ENCODE results near the gene SPA17.

SPA17 gene

DNA sequence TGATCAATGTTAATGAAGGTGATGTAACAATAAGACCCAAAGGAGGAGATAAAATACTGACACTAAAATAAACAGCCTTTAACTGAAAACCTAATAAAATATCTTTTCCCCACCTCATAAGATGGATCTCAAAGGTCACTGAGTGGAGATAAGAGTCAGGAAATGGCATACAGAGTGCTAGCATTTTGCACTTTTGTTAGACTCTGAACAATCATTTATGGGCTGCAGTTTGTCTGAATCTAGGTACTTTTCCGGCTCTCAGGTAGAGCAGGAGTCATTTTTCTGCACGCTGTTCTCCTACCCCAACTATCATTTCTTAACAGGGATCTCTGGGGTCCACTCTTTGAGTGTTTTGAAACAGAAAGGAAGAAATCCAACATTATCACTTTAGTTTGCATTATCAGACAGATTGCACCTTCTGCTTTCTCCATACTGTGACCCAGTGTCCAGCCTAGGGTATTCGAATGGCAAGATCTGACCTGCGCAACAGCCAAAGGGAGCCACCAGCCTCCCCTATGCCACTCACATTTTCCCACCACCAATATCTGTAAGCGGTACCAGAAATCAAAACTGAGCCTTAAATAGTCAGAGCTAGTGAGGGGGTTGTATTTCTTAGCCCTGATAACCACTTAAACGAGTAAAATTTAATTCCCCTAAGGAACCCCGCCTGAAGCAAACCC, 1.0 kb upstream of the SPA17 start:
- H3K4me3 ChIP-seq (ENCODE audit: low read depth, low read length) = peak overlapping the region; percentile 83
- TF ChIP-seq, protein P1, sequence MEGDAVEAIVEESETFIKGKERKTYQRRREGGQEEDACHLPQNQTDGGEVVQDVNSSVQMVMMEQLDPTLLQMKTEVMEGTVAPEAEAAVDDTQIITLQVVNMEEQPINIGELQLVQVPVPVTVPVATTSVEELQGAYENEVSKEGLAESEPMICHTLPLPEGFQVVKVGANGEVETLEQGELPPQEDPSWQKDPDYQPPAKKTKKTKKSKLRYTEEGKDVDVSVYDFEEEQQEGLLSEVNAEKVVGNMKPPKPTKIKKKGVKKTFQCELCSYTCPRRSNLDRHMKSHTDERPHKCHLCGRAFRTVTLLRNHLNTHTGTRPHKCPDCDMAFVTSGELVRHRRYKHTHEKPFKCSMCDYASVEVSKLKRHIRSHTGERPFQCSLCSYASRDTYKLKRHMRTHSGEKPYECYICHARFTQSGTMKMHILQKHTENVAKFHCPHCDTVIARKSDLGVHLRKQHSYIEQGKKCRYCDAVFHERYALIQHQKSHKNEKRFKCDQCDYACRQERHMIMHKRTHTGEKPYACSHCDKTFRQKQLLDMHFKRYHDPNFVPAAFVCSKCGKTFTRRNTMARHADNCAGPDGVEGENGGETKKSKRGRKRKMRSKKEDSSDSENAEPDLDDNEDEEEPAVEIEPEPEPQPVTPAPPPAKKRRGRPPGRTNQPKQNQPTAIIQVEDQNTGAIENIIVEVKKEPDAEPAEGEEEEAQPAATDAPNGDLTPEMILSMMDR (IDR thresholded peaks at IDR 0.05; ENCODE audit: low read depth, low read length) = no peak
- in situ Hi-C loops (cut with HindIII; ENCODE audit: low sequenced_read_pairs) = no loop called here
- DNase-seq (ENCODE audit: low read depth, low spot score) = no peak

DNA sequence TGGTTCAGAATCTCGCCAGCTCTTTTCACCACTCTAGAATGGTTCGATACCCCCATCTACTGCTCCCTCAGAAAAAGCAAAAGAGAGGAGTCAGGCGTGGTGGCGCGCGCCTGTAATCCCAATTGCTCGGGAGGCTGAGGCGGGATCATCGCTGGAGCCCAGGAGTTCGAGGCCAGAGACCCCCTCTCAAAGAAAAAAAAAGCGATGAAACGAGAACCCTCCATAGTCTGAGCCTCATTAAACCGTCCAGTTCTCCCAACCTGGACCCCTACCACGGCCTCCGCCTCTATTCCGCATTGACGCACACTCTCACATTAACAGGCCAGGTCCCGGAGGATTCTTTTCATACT, 439 bp downstream of the SPA17 start:
- in situ Hi-C loops (cut with HindIII; ENCODE audit: low sequenced_read_pairs) = no loop called here
- peak overlapping the region; percentile 83 for H3K4me3 ChIP-seq (ENCODE audit: low read depth, low read length)
- TF ChIP-seq, protein P1 (IDR thresholded peaks at IDR 0.05; ENCODE audit: low read depth, low read length) = no peak
- DNase-seq (ENCODE audit: low read depth, low spot score) = no peak

DNA sequence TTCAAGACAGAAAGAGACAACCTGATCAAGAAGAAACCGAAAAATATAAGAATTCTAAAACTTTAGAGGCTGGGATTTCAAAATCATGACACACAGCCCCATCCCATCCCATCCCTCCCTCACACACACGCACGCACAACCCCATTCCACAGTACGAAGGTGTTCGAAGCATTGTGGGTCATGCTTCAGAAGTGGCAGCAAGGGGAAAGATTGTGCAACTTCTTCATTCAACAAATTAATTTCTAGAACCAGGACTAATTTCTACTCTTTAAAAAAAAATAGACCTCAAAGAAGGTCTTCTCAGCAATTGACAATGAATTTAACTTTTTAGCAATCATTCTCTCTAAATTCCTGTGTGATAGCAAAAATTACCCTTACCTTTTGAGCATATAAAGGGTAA, 867 bp downstream of the SPA17 start:
- no peak for DNase-seq (ENCODE audit: low read depth, low spot score)
- TF ChIP-seq, protein P1 (IDR thresholded peaks at IDR 0.05; ENCODE audit: low read depth, low read length) = no peak
- H3K4me3 ChIP-seq (ENCODE audit: low read depth, low read length) = peak overlapping the region; percentile 83
- in situ Hi-C loops (cut with HindIII; ENCODE audit: low sequenced_read_pairs) = no loop called here

DNA sequence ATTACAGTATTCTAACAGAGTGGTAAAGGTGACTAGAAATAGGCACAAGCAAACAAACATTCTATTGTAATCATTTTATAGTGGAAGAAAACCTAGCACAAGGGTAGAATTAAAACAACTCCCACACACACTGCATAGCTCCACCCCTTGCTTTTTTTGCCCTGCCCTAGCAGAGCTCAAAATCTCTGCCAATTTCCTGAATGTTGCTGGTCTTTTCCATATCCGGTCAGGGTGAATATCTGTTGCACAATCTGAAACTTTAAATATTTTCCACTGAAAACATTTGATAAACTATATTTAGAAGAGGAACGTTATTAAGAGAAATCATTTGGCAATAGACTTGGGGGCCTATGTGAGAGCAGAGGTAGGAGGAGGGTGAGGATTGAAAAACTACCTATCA, 2.7 kb downstream of the SPA17 start:
- H3K4me3 ChIP-seq (ENCODE audit: low read depth, low read length) = no peak overlapping the region
- in situ Hi-C loops (cut with HindIII; ENCODE audit: low sequenced_read_pairs) = no loop called here
- TF ChIP-seq, protein P1 (IDR thresholded peaks at IDR 0.05; ENCODE audit: low read depth, low read length) = no peak
- no peak for DNase-seq (ENCODE audit: low read depth, low spot score)

DNA sequence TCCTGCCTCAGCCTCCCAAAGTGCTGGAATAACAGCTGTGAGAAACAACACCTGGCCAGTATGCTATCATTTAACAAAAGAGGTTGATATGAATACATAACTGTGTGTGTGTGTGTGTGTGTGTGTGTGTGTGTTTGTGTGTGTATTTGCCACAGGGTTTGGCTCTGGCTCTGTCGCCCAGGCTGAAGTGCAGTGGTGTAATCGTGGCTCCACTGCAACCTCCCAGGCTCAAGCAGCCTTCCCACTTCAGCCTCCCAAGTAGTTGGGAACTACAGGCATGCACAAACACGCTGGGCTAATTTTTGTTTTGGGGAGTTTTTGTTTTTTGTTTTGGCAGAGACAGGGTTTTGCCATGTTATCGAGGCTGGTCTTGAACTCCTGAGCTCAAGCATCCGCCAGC, 4.7 kb downstream of the SPA17 start:
- DNase-seq (ENCODE audit: low read depth, low spot score) = no peak
- H3K4me3 ChIP-seq (ENCODE audit: low read depth, low read length) = no peak overlapping the region
- TF ChIP-seq, protein P1 (IDR thresholded peaks at IDR 0.05; ENCODE audit: low read depth, low read length) = no peak
- in situ Hi-C loops (cut with HindIII; ENCODE audit: low sequenced_read_pairs) = no loop called here

DNA sequence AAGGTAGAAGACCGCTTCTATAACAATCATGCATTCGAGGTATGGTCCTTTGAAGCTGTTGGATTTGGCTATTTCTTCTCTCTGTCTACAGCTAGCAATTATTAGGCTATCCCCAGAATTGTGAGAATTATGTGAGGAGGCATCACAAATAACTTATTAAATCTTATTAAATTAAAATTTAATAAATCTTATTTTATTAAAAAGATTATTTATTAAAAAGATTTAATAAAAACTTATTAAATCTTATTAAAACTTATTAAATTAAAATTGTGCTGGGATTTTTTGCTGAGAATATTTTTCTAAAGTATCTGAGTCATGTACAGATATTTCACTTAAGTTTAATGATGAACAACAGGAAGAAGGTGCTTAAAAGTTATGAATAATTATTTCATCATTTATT, 7.7 kb downstream of the SPA17 start:
- in situ Hi-C loops (cut with HindIII; ENCODE audit: low sequenced_read_pairs) = no loop called here

More for the DNA sequence above, 7.7 kb downstream of the SPA17 start:
- TF ChIP-seq, protein P1 (IDR thresholded peaks at IDR 0.05; ENCODE audit: low read depth, low read length) = no peak
- H3K4me3 ChIP-seq (ENCODE audit: low read depth, low read length) = no peak overlapping the region
- no peak for DNase-seq (ENCODE audit: low read depth, low spot score)

Data from astrocyte of the spinal cord (primary cell).